Inflammatory macrophage treated with lipopolysaccharide for 1 hour (primary cell): ENCODE measurements around the gene METTL1.

Source experiments
- DNase-seq, 2 donors: peaks; one replicate each; pipeline ENCODE4 v3.0.0-alpha.2; 2020 to 2022

METTL1 gene

DNA sequence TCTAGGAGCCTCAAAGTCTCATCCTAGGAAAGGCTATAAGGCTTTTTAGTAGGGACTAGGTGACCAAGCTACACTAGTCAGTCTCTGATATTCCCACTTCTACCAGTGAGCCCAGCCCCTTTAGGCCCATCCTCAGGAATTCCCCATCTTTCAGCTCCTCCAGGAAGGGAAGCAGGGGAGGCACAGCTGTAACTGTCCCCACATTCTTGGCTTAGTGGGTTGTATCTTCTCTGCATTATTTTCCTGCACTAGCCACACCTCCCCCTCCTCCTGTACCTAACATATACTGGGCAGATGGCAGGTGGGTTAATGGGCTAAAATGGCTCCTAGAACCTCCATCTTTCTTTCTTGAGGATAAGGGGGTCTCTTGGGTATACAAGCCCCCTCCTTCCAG is 4.6 kb downstream of the METTL1 start:
- peak in 1 of 2 donors; percentile 49 for DNase-seq

DNA sequence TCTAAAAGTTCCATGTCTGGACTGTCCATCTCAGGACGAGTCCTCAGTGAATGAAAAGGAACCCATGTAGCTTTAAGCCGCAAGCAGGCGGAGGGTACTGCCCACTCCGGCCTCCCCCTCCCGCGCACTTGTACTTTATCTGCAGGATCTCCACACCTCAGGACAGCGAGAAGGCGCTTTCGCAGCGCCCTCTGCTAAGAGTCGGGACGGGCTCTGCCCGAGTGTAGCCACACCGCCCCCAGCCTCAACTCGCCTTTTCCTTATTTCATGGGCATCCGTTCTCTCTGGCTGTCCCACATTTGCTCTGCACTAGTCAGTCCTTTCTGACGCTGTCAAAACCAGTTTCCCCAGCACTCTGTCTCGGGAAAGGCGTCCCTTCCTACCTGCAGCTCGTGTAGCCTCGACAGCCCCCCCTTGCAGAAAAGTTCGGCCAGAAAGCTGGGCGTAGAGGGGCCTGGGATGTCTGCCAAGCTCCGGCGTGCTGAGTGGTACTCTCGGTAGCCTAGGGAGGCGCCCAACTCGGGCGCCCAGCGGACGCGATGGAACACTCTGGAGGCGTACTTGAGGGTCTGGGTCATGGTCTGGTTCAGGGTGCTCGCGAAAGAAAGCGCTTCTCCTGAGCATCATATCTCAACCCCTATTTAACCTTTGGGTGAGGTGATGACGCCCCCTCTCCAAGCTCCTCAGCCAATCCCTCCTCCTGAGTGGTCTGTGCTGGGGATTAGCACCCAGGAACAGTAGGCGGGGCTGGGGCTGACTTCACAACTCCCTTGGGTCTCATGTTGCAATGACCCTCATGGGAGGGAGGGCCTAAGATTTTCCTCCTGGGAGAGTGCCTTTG is 5.2 kb downstream of the METTL1 start, which contains the start of gene CYP27B1:
Gene CYP27B1, minus strand, starts transcription at position 615 of the 841 bp plus-strand sequence. Its CDS starts 37 bp downstream, at position 578.
- peak in 1 of 2 donors; percentile 80 for DNase-seq

DNA sequence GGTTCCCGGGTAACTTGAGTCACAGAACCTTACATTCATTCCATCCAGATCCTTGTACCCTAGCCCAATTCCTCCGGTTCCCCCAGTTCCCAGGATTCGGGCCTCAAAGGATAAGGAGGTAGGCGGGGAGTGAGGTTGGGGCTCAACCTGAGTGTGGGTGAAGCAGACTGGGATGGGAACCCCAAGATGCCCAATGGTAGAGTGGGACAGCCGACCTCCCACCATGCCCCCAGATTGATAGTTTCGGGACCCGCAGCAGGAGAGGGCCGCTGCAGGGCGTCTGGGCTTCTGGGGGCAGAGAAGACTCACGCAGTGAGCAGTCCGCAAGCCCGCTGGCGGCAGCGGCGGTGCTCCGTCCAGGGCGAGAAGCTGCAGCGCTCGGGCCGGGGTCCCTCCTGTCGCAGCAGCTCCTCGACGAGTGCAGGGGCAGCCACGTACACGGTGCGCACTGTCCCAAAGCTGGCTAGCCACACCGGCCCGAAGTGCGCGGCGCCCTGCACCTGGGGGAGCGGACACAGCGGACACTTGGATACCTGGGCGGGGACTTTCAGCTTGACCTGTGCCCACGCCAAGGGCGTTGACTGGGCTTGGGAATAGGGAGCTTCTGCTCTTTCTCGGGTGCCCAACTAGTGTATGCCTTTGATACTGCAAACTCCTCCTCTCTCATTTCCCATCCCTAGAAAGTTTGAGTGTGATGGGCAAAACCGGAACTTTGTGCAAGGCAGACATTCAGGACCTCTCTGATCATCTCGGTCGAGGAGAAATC is 6.0 kb downstream of the METTL1 start:
- peak; percentile 31 to 48 for DNase-seq

- DNase-seq = peak; percentile 45 to 49
Observed at GRCh38 chr12:57765003-57765697, 6.8 kb downstream of the METTL1 start.

DNA sequence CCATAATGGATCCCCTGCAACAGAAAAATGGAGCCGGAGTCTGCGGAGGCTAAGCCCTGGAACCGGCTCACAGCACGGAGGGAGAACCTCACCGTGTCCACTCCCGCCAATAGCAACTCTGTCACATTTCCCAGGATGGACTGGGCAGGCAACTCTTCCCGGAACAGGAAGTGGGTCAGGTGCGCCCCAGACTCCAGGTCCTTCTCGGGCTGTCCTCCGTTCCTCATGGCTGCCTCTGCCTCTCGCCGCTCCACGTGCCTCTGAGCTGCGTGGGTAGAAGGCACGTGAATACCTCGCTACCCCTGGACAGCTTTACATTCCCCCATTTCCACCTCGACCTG is 7.3 kb downstream of the METTL1 start:
- no peak for DNase-seq

DNA sequence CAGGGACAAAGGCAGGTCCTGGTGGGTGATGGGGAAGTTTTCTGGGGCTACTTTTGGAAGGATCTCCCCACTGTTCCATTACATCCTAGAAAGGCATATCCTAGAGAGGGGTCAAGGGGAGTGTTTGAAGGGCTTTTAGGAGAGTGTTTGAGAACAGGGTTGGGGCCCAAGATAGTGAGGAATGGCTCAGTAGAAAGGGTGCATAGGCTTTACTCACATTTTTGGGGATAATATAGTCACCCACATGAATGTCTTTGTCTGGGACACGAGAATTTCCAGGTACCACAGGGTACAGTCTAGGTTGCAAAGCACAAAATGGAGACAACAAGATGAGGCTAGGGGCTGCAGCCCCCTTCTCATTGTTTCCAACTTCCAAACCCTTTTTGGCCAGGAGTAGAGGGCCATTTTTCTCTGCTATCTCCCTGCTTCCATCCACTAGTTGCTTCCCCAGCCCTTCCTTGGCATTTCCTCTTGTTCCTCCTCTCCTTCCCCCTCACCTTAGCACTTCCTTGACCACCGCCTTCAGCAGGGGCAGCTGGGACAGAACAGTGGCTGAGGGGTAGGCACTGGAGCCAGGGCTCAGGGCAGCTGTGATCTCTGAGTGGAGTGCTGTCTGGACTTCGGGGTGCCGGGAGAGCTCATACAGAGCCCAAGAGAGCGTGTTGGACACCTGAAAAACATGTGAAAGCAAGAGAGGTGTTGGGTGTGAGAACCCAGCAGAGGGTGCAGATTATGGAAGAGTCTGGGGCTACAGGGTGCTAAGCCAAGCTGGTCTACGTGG is 7.8 kb downstream of the METTL1 start:
- no peak for DNase-seq

DNA sequence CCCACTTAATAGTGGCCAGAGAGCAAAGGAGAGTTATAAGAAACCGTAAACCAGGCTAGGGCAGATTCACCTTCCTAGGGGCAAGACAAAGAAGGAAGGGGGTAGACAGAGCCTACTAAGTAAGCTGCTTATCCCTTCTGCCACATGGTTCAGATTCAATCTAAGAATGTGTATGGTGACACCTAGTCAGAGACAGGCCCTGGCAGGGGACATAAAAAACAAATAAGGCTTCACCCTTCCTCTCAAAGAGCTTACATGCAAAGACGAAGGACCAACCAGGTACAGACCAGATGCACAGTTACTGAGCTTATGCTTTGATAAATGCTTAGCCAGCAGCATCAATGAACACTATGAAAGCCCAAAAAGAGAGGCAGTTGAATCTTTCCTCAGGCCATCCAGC is 9.4 kb downstream of the METTL1 start:
- DNase-seq = no peak

- no peak for DNase-seq
Observed at GRCh38 chr12:57761391-57761998, 10.4 kb downstream of the METTL1 start.

- DNase-seq = no peak
Observed at GRCh38 chr12:57760347-57760982, 11.4 kb downstream of the METTL1 start.

- DNase-seq = no peak
Observed at GRCh38 chr12:57759360-57759980, 12.4 kb downstream of the METTL1 start.

DNA sequence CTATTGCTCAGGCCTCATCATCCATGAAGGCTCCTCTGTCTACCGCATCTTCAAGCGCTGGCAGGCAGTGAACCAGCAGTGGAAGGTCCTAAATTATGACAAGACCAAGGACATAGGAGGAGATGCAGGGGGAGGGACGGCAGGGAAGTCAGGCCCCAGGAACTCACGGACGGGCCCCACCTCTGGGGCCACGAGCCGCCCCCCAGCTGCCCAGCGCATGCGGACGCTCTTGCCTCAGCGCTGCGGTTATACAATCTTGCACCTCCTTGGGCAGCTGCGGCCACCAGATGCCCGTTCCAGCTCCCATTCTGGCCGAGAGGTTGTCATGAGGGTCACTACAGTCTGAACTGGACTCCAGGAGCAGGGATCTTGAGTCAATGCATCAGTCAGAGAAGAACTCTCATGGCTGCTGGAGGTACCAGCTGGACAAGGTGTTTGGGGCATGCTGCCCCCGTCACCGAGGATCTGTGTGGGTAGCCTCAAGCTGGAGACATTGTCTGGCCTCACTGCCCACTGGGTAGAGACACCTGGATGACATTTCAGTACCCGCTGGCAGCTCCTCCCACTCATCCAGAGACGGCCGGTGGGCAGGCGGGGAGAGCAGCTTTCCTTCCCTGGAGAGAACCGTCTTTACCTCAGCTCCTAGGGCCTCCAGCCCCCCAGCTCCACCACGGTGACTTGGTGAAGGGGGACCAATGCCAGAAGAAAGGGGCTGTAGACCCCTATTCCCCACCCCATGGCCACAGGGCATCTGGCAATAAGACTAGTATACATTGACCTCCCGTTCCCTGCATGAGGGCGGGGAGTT is 13.1 kb downstream of the METTL1 start:
- no peak for DNase-seq

DNA sequence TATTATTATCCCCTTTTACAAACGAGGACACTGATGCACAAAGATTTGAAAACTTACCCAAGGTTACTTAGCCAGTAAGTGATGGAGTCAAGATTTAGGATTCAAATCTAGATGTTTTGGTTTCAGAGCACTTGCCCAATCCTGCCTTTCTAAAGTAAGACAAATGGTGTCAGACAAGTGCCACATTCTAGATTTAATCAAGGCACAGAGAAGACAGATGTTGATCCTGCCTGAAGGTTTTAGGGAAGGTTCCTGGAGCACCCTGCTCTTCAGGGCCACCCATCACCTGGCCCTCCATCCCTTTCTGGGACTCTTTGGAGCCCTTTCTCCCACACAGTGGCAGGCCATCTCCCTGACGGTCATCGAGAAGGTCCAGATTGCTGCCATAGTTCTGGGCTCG is 14.1 kb downstream of the METTL1 start:
- no peak for DNase-seq

GRCh38 chr12:57756406-57757341 is 15.2 kb downstream of the METTL1 start:
- DNase-seq = peak; percentile 44 to 74

DNA sequence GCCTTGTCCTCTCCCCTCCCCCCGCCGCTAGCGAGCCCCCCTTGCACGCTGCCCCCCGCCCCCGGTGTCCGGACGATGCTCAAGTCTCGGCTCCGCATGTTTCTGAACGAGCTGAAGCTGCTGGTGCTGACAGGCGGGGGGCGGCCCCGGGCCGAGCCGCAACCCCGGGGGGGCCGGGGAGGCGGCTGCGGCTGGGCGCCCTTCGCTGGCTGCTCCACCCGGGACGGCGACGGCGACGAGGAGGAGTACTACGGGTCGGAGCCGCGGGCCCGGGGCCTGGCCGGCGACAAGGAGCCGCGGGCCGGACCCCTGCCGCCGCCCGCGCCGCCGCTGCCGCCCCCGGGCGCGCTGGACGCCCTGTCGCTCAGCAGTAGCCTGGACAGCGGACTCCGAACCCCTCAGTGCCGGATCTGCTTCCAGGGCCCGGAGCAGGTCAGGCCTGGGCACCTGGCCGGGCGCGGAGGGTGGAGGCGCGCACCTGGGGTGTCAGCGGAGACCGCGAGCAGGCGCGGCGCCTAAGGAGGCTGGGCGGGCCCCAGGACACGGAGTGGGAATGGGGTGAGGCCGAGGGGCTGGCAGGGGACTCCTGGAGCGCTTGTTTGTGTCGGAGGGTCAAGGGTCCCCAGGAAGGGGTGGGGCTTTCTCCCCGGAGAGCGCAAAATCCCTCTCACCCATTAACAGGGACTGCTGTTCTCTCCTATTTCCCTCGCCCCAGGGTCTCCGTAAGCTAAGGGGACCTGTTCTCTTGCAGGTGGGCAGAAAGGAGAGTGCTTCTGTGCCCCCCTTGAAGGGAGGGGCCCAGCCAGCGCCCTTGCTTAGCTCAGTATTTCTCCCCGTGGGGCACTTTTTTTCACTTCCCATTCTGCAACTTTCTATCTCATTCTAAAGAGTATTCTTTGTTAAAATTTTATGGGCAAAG is 16.2 kb downstream of the METTL1 start:
- DNase-seq = no peak

GRCh38 chr12:57755194-57755453 is 16.8 kb downstream of the METTL1 start:
- no peak for DNase-seq

DNA sequence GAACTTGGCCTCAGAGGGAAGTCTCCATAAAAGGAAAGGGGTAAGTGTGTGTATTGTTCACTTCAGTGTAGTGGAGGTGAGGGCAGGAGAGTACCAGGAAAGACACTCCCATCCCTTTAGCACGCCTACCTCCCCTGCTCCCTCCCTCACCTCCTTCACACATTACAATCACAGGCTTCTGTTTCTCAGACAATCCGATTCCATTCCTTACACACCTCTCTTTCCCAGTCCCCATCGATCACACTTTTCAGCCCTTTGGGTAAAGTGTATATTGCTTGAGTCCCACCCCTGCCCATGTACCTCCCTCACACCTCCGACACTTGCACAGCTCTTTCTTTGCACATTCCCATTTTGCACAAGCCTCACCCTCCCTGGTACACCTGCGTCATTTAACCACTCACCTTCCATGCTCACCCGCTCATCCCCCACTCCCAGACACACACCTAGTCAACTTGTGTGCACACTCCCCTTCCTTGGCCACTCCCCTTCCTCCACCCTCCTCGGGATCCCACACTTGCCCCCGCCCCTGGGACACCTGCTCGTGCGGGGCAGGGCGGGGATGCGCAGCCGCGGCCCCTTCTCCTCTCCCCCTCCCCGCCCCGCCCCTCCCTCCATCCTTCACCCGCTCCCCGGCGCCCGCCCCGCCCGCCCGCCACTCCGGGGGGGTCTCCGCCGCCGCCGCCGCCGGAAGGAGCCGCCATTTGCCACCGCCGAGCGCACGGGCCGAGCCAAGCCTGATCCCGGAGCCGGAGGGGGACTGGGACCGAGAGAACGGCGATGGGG is 17.3 kb downstream of the METTL1 start, which contains the start of gene MARCHF9:
Gene MARCHF9, plus strand, starts transcription at position 693 of the 783 bp plus-strand sequence. CDS start 426 bp downstream, outside the sequence.
- no peak for DNase-seq

DNA sequence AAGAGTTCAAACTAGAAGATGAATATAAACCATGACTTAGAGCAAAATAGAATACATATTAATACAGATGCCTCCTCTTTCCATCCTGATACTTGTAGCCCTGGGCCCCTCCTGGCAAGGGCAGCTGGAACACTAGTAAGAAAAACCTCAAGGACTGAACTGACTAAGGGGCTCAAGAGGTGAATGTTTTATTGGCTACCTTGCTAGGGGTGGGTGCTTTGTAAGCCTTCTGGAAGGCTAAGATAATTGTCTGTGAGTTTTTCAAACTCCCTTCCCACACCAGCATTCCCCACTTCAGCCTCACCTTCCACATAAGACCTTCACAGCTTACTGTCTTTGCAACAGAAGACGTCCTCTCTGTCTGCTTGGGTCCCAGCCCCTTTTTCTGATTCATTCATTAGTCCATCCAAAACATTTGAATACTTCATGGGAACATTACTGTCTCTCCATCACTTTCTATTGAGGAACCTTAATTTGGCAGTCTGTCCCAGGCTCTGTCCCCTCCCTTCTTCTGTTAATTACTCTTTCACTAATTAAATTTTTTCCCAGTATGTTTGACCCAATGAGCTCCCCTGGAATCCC is 18.1 kb downstream of the METTL1 start:
- DNase-seq = no peak
